IPS DF 6.9 (cell line): ENCODE data around the gene UBE2L3.
A peak's percentile ranks its signal among the peaks of the same experiment; 100 is the strongest.
"Not testable (repeated sequence)": the region's sequence is repeated elsewhere in the genome, so short reads cannot be mapped to it uniquely, and the experiment has no call there.

Experiments used
- DNase-seq: peaks from one replicate; pipeline ENCODE4 v3.0.0-alpha.2; 2013; ENCODE audit warnings: low read depth, low spot score
- H3K27ac ChIP-seq: one replicate; pipeline ENCODE4 v1.5.1; 2013; ENCODE audit warnings: low read length, control low read depth
- H3K27me3 ChIP-seq: 2 replicates; pipeline ENCODE4 v1.6.1; 2013; ENCODE audit warnings: mild to moderate bottlenecking, low read length; ENCODE audit not compliant: control insufficient read depth, insufficient read depth
- H3K36me3 ChIP-seq: 2 replicates; pipeline ENCODE4 v1.6.1; 2013; ENCODE audit warnings: low read length; ENCODE audit not compliant: control insufficient read depth, insufficient read depth
- H3K4me1 ChIP-seq: 2 replicates; pipeline ENCODE4 v1.6.1; 2013; ENCODE audit warnings: low read length; ENCODE audit not compliant: control insufficient read depth, insufficient read depth
- H3K4me3 ChIP-seq: 2 replicates; pipeline ENCODE4 v1.5.1; 2013; ENCODE audit warnings: mild to moderate bottlenecking, low read length
- H3K9me3 ChIP-seq: 2 replicates; pipeline ENCODE4 v1.6.1; 2013; ENCODE audit warnings: low read length, inconsistent platforms; ENCODE audit not compliant: control insufficient read depth, insufficient read depth
- WGBS: extraction: QIAGEN DNeasy Blood & Tissue Kit; methylation state at CpG from one replicate; pipeline ENCODE4 v1.1.7; 2013; ENCODE audit warnings: mixed read lengths, missing lambda C conversion rate; ENCODE audit not compliant: insufficient read length, insufficient coverage; 5-methylcytosine and 5-hydroxymethylcytosine counted together

The UBE2L3 gene

DNA sequence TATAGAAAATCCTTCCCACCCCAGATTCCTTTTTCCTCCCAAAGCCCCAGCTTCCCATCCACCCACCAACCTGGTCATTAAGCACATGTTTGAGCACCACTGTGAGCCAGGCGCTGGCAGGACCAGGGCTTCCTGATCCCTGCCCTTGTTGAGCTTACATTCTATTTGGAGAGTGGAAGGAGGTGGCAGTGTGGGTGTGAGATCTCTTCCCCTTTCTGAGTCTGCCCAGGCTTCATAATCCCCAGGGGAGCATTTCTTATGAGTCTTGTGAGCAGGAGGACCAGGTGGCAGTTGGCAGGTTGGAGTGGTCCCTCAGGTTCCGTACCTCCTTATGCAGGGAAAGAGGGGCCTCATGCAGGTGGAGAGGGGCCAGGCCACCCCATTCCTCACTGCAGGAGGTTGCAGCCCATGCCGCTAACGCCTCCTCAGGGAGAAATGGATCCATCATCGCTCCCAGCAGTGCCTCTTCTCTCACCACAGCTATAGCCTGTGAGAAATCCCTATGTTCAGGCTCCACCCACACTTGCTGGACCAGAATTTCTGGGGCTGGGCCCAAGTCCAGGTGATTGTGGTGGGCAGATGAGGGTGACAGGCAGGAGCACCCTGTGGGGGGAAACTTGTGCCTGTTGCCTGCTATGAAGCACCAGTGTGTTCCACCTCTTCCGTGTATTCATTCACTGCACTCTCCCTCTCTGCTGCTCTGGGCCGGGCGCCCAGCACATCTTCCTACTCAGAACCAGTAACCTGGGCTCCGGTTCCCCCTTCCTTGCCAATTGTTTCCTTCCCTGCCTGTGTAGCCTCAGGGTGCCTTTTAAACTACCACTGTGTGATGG lies 23.5 kb downstream of the UBE2L3 start:
- WGBS, result no CpG with 5 or more reads among the region's 9 CpGs
- H3K4me1 ChIP-seq, result 0 out of 2 replicates have a peak, but pooled peaks cover 2% of the 10 kb centered on the region
- no peak for DNase-seq
- H3K4me3 ChIP-seq, result no peak overlapping the region
- H3K36me3 ChIP-seq, result peaks cover 16% of the 10 kb centered on the region
- no peak overlapping the region for H3K27ac ChIP-seq
- no peaks in the 10 kb centered on the region for H3K9me3 ChIP-seq
- H3K27me3 ChIP-seq, result no peaks in the 10 kb centered on the region

- no peak overlapping the region for H3K27ac ChIP-seq
- H3K9me3 ChIP-seq, result no peaks in the 10 kb centered on the region
- H3K27me3 ChIP-seq, result no peaks in the 10 kb centered on the region
- H3K4me3 ChIP-seq, result no peak overlapping the region
- peaks cover 16% of the 10 kb centered on the region for H3K36me3 ChIP-seq
- no peak for DNase-seq
- H3K4me1 ChIP-seq, result 0 out of 2 replicates have a peak, but pooled peaks cover 2% of the 10 kb centered on the region
- WGBS, result no CpG with 5 or more reads among the region's 9 CpGs
Observed at GRCh38 chr22:21591695-21592094, 24.2 kb downstream of the UBE2L3 start.

- WGBS, result no CpG with 5 or more reads among the region's 3 CpGs
- no peak for DNase-seq
- Histone ChIP-seq H3K9me3 (no peaks in the 10 kb centered on the region), H3K27ac (no peak overlapping the region), H3K4me1 (0 out of 2 replicates have a peak, but pooled peaks cover 2% of the 10 kb centered on the region), H3K36me3 (peaks cover 16% of the 10 kb centered on the region), H3K27me3 (no peaks in the 10 kb centered on the region), H3K4me3 (no peak overlapping the region)
Observed at GRCh38 chr22:21592422-21592821, 24.9 kb downstream of the UBE2L3 start.

GRCh38 chr22:21593406-21594232 lies 26.1 kb downstream of the UBE2L3 start:
- no peaks in the 10 kb centered on the region for H3K4me1 ChIP-seq
- H3K4me3 ChIP-seq, result no peak overlapping the region
- DNase-seq, result peak; percentile 13
- no peaks in the 10 kb centered on the region for H3K9me3 ChIP-seq
- H3K27ac ChIP-seq, result no peak overlapping the region
- WGBS, result no CpG with 5 or more reads among the region's 11 CpGs
- no peaks in the 10 kb centered on the region for H3K27me3 ChIP-seq
- H3K36me3 ChIP-seq, result peaks cover 16% of the 10 kb centered on the region

DNA sequence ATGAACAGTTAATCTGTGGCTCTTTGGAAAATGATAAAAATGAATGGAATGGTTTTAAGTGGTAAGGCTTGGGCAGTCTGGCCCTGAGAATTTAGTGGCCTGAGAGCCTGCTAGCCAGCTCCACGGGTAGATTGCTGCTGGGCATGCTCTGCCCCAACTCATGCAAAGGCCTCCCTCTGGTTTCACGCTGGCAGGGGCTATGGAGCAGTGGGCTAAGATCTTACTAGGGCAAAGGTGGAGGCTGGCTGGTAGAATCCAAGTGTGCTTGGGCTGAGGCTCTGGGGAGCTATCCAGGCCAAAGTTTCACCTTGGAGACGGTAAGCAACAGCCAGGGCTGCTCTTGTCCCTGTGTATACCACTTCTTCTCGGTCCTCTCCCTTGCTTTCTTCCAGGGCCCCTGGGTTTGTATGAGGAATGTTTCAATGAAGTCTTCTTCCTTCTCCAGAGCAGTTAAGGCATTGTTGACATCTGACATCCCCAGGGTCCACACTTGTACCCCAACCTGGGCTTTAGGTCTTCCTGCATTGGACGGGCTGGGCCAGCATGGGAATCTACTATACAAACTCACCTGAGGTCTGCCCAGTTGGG lies 27.4 kb downstream of the UBE2L3 start:
- peaks cover 16% of the 10 kb centered on the region for H3K36me3 ChIP-seq
- WGBS, result no CpG with 5 or more reads among the region's 5 CpGs
- no peaks in the 10 kb centered on the region for H3K27me3 ChIP-seq
- H3K4me3 ChIP-seq, result no peak overlapping the region
- no peaks in the 10 kb centered on the region for H3K4me1 ChIP-seq
- no peak for DNase-seq
- H3K27ac ChIP-seq, result no peak overlapping the region
- no peaks in the 10 kb centered on the region for H3K9me3 ChIP-seq

DNA sequence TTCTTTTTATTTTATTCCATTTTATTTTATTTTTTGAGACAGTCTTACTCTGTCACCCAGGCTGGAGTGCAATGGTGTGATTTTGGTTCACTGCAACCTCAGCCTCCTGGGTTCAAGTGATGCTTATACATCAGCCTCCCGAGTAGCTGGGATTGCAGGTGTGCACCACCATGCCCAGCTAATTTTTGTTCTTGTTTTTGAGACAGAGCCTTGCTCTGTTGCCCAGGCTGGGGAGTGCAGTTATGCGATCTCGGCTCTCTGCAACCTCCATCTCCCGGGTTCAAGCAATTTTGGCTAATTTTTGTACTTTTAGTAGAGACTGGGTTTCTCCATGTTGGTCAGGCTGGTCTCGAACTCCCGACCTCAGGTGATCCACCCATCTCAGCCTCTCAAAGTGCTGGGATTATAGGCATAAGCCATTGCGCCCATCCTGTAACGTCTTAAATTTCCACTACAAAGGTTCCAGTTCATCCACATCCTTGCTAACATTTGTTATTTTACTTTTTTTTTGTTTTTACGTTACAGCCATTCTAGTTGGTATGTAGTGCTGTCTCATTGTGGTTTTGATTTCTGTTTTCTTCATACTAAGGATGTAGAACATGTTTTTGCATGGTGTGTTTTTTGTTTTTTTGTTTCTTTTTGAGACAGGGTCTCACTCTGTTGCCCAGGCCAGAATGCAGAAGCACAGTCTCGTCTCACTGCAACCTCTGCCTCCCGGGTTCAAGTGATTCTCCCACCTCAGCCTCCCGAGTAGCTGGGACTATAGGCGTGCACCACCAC lies 29.0 kb downstream of the UBE2L3 start:
- not testable (repeated sequence) for H3K27me3 ChIP-seq, H3K4me3 ChIP-seq, H3K4me1 ChIP-seq, H3K9me3 ChIP-seq, H3K27ac ChIP-seq, DNase-seq
- WGBS, result no CpG with 5 or more reads among the region's 13 CpGs
- H3K36me3 ChIP-seq, result peaks cover 16% of the 10 kb centered on the region

GRCh38 chr22:21598302-21598701 lies 30.8 kb downstream of the UBE2L3 start:
- H3K36me3 ChIP-seq, result peaks cover 10% of the 10 kb centered on the region; the same call in 1 of the 2 replicates

GRCh38 chr22:21599053-21599893 lies 31.8 kb downstream of the UBE2L3 start:
- H3K36me3 ChIP-seq, result peaks cover 6% of the 10 kb centered on the region; the same call in 1 of the 2 replicates
- no peak for DNase-seq
- no peak overlapping the region for H3K27ac ChIP-seq
- no CpG with 5 or more reads among the region's 6 CpGs for WGBS
- H3K27me3 ChIP-seq, result no peaks in the 10 kb centered on the region
- H3K9me3 ChIP-seq, result no peaks in the 10 kb centered on the region
- no peaks in the 10 kb centered on the region for H3K4me1 ChIP-seq
- no peak overlapping the region for H3K4me3 ChIP-seq

More at GRCh38 chr22:21598302-21598701, 30.8 kb downstream of the UBE2L3 start:
- Histone ChIP-seq H3K9me3 (no peaks in the 10 kb centered on the region), H3K27ac (no peak overlapping the region), H3K4me1 (no peaks in the 10 kb centered on the region), H3K4me3 (no peak overlapping the region), H3K27me3 (no peaks in the 10 kb centered on the region)
- no CpG with 5 or more reads among the region's 3 CpGs for WGBS
- DNase-seq, result no peak

- H3K9me3 ChIP-seq, result no peaks in the 10 kb centered on the region
- no peak overlapping the region for H3K27ac ChIP-seq
- WGBS, result no CpG with 5 or more reads among the region's 6 CpGs
- no peak for DNase-seq
- H3K4me1 ChIP-seq, result no peaks in the 10 kb centered on the region
- no peaks in the 10 kb centered on the region for H3K27me3 ChIP-seq
- no peak overlapping the region for H3K4me3 ChIP-seq
- no peaks in the 10 kb centered on the region for H3K36me3 ChIP-seq
Observed at GRCh38 chr22:21602579-21602978, 35.1 kb downstream of the UBE2L3 start.
